SK-N-MC (cell line): ENCODE results near the gene SERPINI2.

Source experiments
- DNase-seq: peaks from one replicate; pipeline ENCODE4 v3.0.0-alpha.2; 2011; ENCODE audit warnings: low read depth, low spot score
- H3K27ac ChIP-seq: fragments of 200-600 bp; sonication (generic); 2 replicates; pipeline ENCODE4 v1.5.1; 2016; ENCODE audit warnings: mixed run types
- H3K36me3 ChIP-seq: fragments of 200-600 bp; sonication (generic); 2 replicates; pipeline ENCODE4 v1.6.1; 2017; ENCODE audit warnings: antibody characterized with exemption, low read length, mixed read lengths; ENCODE audit not compliant: insufficient read depth
- H3K4me3 ChIP-seq: fragments of 200-600 bp; sonication (generic); 2 replicates; pipeline ENCODE4 v1.5.1; 2016
- H3K9ac ChIP-seq: fragments of 200-600 bp; sonication (generic); 2 replicates; pipeline ENCODE4 v1.8.0; 2017; ENCODE audit warnings: mixed run types, mixed read lengths; ENCODE audit not compliant: insufficient read length
- H3K9me3 ChIP-seq: fragments of 200-600 bp; sonication (generic); 2 replicates; pipeline ENCODE4 v1.6.1; 2017; ENCODE audit warnings: low read depth, mild to moderate bottlenecking, antibody characterized with exemption, low read length, moderate library complexity, mixed read lengths
- EZH2 ChIP-seq: fragments of 200-600 bp; sonication (generic); IDR thresholded peaks from one replicate; pipeline ENCODE4 v1.6.1; 2017; ENCODE audit warnings: antibody characterized with exemption
- FOXP2 ChIP-seq: optimal IDR thresholded peaks from 2 replicates; pipeline ENCODE3; 2011; ENCODE audit warnings: mild to moderate bottlenecking, moderate library complexity; ENCODE audit not compliant: insufficient read depth; ENCODE audit errors: extremely low read length, control extremely low read depth
- POLR2AphosphoS5 ChIP-seq: IDR thresholded peaks from 2 replicates; pipeline ENCODE4 v1.6.1; 2012; ENCODE audit warnings: mild to moderate bottlenecking, low read depth, low read length, borderline replicate concordance

SERPINI2 gene

DNA sequence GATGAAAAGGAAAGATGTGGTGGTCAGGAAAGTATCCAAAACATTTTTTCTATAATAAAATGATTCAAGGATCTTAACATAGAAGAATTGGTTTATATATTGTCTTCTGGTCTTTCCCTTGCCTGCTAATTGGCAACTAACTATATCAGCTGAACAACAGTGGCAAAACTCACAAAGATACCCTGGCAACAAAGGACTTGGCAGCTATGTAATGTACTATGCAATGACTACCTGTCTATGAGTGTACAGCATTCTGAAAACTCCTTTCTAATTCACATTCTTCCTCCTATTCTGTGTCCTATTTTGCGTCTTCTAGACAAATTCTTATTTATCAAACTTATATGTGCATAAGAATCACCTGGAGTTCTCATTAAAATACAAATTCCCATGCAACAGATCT is 15.7 kb upstream of the SERPINI2 start:
- no peak overlapping the region for H3K27ac ChIP-seq
- TF ChIP-seq POLR2AphosphoS5 (no peak), FOXP2 (no peak)
- no peak for DNase-seq
- no peak overlapping the region for H3K4me3 ChIP-seq
- H3K36me3 ChIP-seq, result no peaks in the 10 kb centered on the region
- 0 out of 2 replicates have a peak, but pooled peaks cover 3% of the 10 kb centered on the region for H3K9me3 ChIP-seq
- no peak overlapping the region for H3K9ac ChIP-seq

DNA sequence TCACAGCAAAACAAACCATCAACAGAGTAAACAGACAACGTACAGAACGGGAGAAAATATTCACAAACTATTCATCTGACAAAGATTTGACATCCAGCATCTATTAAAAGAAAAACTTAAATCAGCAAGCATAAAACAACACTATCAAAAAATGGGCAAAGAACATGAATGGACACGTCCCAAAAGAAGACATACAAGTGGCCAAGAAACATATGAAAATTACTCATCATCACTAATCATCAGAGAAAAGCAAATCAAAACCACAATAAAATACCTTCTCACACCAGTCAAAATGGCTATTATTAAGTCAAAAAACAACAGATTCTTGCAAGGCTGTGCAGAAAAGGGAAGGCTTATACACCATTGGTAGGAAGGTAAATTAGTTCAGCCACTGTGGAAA is 13.7 kb upstream of the SERPINI2 start:
- Histone ChIP-seq H3K27ac (no peak overlapping the region), H3K36me3 (no peaks in the 10 kb centered on the region), H3K9me3 (0 out of 2 replicates have a peak, but pooled peaks cover 3% of the 10 kb centered on the region), H3K4me3 (no peak overlapping the region), H3K9ac (no peak overlapping the region)
- DNase-seq, result no peak
- TF ChIP-seq POLR2AphosphoS5 (no peak), FOXP2 (no peak), EZH2 (no peak)

DNA sequence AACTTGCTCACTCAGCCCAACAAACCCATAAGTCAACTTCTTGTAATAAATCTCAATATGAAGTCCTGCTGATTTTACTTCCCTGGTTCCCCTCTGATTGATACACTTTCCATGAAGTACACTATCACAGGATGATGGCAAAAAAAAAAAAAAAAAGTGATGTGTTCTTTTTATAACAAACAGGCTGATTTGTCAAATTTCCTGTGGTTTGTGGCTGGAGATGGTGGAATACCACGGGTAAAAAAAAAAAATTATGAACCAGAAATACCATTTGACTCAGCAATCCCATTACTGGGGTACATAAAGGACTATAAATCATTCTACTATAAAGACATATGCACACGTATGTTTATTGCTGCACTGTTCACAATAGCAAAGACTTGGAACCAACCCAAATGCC is 10.7 kb upstream of the SERPINI2 start:
- no peak overlapping the region for H3K27ac ChIP-seq
- TF ChIP-seq EZH2 (no peak), POLR2AphosphoS5 (no peak), FOXP2 (no peak)
- no peak overlapping the region for H3K9ac ChIP-seq
- H3K36me3 ChIP-seq, result no peaks in the 10 kb centered on the region
- DNase-seq, result no peak
- H3K4me3 ChIP-seq, result no peak overlapping the region
- 0 out of 2 replicates have a peak, but pooled peaks cover 3% of the 10 kb centered on the region for H3K9me3 ChIP-seq

DNA sequence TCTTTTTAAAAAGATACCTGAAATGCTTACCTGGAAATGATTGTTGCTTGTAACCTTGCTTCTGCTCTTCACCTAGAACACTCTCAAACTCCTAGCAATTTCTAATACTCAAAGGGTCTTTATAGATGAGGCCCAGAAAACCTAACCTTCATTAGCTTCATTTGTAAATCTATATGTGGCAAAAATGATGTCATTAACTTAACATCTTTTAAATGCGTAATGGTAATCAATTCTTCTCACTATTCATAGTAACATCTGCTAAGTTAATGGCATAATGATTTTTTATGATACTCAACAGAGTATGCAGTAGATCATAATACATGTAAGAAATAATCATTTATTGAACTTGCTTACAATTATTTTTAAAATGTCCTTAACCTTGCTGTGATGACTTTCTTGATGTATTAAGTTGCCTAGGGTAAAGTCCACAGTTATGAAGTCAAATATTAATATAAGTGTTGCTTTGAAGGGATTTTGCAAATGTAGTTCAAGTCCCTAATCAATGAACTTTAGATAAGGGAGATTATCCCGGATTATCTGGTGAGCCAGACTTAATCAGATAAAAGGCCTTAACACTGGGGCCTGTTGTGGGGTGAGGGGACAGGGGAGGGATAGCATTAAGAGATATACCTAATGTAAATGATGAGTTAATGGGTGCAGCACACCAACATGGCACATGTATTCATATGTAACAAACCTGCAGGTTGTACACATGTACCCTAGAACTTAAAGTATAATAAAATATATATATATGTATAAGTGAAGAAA is 10.1 kb upstream of the SERPINI2 start:
- Histone ChIP-seq H3K27ac (no peak overlapping the region), H3K36me3 (no peaks in the 10 kb centered on the region), H3K9ac (no peak overlapping the region), H3K9me3 (0 out of 2 replicates have a peak, but pooled peaks cover 3% of the 10 kb centered on the region), H3K4me3 (no peak overlapping the region)
- no peak for TF ChIP-seq POLR2AphosphoS5
- no peak for DNase-seq

DNA sequence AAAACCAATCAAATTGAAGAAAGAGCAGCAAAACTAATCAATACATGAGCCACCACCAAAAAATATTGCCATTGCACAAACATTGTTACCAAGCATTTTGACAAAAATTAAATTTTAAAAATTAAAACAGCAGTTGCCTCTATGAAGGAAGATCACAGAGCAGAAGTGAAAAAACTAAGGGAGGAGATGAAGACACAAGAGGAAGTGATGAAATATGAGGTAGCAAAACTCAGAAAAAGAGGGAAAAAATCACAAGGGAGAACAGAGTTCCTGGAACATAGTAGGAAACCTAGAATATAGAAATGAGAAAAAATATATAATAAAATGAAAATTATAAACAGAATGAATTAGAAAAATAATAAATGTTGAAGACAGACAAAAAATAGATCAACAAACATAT is 7.3 kb upstream of the SERPINI2 start:
- no peak overlapping the region for H3K27ac ChIP-seq
- no peaks in the 10 kb centered on the region for H3K9me3 ChIP-seq
- H3K4me3 ChIP-seq, result no peak overlapping the region
- no peak for TF ChIP-seq FOXP2
- TF ChIP-seq EZH2, result no peak
- TF ChIP-seq POLR2AphosphoS5, result no peak
- no peaks in the 10 kb centered on the region for H3K36me3 ChIP-seq
- no peak for DNase-seq
- no peak overlapping the region for H3K9ac ChIP-seq

DNA sequence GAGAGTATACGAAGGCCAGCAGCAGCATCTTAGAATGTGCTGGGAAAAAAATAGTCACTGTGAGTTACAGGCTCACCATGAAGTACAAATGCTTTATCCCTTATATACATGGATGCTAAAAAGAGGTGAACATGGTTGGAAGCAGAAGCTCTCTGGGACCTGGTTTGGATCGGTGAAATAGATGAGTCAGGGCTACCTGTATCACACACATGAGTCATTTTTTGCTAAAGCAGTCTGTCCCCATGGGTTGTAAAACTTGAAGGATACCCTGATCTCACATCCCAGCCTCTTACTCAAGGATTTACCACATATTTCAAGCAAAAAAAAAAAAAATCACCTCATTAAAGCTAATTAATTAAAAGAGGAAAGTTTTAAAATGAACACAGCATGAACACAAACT is 6.9 kb upstream of the SERPINI2 start:
- Histone ChIP-seq H3K27ac (no peak overlapping the region), H3K9me3 (no peaks in the 10 kb centered on the region), H3K9ac (no peak overlapping the region), H3K4me3 (no peak overlapping the region), H3K36me3 (no peaks in the 10 kb centered on the region)
- TF ChIP-seq EZH2 (no peak), FOXP2 (no peak), POLR2AphosphoS5 (no peak)
- DNase-seq, result no peak

DNA sequence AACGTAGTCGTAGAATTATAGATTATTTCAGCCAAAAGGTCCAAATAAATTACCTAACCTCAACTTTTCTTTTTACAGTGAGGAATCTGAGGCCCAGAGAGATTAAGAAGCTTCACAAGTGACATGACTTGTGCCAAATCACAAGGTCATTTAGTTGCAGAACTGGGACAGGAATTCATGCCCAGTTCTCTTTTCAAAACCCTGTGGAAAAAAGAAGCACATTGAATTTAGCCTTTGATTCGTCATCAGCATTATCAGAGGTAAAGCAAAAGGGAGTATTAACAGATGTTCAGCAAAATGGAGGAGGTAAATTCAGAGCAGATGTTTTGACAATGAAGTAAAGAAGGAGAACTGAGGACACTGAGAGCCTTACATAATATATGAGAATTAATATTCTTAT is 4.5 kb downstream of the SERPINI2 start:
- H3K9ac ChIP-seq, result no peak overlapping the region

DNA sequence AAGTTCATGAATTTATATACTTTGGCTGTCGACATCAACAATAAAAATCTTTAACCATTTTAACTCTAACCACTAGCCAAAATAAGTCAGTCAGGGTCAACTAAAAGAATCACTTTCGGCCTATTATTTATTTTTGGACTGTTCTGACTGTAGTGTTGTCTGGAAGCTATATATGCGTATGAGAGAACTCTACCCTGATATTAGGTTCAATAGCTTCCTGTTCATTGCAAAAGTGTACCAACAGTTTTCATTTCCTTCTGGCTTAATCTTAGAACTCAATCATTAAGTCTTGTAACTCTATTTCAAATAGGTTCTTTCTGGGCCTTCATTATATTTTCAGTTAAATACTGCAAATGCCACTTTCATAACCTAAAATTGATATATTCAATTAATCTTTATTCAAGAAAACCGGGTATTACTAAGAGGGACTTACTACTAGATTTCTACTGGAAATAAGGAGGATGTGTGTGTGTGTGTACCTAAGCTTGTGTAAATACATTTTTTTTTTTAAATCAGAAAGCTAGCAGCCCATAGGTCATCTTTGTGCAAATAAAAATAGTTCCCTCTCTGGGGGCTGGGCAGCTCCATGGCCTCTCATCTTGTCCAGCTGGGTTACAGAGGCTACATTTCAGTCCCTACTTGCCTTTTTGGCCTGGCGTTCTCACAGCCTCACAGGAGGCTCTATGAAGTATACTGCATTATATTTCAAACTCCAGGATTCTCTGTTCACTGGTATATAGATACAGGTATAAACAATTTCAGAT is 5.8 kb downstream of the SERPINI2 start:
- Histone ChIP-seq H3K9me3 (no peaks in the 10 kb centered on the region), H3K9ac (no peak overlapping the region), H3K27ac (no peak overlapping the region), H3K36me3 (no peaks in the 10 kb centered on the region), H3K4me3 (no peak overlapping the region)
- DNase-seq, result no peak
- TF ChIP-seq EZH2 (no peak), POLR2AphosphoS5 (no peak), FOXP2 (no peak)

More for the DNA sequence above, 4.5 kb downstream of the SERPINI2 start:
- no peak overlapping the region for H3K27ac ChIP-seq
- no peaks in the 10 kb centered on the region for H3K9me3 ChIP-seq
- TF ChIP-seq EZH2, result no peak
- no peak for TF ChIP-seq FOXP2
- no peak for TF ChIP-seq POLR2AphosphoS5
- H3K4me3 ChIP-seq, result no peak overlapping the region
- no peak for DNase-seq
- H3K36me3 ChIP-seq, result no peaks in the 10 kb centered on the region

DNA sequence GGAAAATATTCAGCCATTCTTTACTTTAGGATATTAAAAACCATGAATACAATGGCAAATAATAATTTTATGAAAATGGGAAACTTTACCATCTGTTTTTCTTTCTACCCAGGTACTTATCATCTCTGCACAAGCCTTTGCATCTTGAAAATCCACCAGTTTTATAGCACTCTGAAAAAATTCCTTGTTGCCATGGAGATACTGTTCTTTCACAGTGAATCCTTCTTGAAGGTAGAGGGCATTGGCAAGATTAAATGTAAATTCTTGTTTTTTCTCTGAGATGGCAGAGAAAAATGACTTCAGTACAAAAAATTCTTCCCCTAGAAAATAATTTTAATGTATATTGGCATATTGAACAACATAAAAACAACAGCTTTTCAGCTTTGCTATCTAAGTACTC is 6.9 kb downstream of the SERPINI2 start:
- H3K27ac ChIP-seq, result no peak overlapping the region
- H3K36me3 ChIP-seq, result no peaks in the 10 kb centered on the region
- no peak for DNase-seq
- no peak overlapping the region for H3K4me3 ChIP-seq
- no peak overlapping the region for H3K9ac ChIP-seq
- no peak for TF ChIP-seq FOXP2
- TF ChIP-seq EZH2, result no peak
- no peak for TF ChIP-seq POLR2AphosphoS5
- no peaks in the 10 kb centered on the region for H3K9me3 ChIP-seq
